CD4-positive, alpha-beta T cell treated with Interleukin-15 for 1 hour (primary cell): Measurements from ENCODE around the gene SLC12A7.

Experiments used
- DNase-seq: peaks from one replicate; pipeline ENCODE4 v3.0.0-alpha.2; 2020

SLC12A7 gene

DNA sequence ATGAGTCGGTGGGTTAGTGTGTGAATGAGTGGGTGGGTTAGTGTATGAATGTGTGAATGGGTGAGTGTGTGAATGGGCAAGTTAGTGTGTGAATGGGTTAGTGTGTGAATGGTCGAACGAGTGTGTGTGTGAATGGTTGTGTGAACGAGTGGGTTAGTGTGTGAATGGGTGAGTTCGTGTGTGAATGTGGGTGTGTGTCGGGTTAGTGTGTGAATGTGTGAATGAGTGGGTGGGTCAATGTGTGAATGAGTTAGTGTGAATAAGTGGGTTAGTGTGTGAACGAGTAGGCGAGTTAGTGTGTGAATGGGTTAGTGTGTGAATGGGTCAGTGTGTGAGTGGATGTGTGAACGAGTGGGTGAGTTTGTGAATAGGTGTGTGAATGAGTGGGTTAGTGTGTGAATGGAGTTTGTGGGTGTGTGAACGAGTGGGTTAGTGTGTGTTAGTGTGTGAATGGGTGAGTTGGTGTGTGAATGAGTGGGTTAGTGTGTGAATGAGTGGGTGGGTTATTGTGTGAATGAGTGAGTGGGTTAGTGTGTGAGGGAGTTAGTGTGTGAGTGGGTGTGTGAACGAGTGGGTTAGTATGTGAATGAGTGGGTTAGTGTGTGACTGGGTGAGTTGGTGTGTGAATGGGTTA lies 64.4 kb downstream of the SLC12A7 start:
- no peak for DNase-seq

DNA sequence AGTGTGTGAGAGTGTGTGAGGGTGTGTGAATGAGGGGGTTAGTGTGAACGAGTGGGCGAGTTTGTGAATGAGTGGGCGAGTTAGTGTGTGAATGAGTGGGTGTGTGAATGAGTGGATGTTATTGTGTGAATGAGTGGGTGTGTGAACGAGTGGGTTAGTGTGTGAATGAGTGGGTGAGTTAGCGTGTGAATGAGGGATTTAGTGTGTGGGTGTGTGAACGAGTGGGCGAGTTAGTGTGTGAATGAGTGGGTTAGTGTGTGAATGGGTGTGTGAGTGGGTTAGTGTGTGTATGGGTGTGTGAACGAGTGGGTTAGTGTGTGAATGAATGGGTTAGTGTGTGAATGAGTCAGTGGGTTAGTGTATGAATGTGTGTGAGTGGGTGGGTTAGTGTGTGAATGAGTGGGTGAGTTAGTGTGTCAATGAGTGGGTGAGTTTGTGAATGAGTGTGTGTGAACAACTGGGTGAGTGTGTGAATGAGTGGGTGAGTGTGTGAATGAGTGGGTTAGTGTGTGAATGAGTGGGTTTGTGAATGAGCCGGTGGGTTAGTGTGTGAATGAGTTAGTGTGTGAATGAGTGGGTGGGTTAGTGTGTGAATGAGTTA lies 65.8 kb downstream of the SLC12A7 start:
- no peak for DNase-seq

- no peak for DNase-seq
These were observed 67.7 kb downstream of the SLC12A7 start for GRCh38 chr5:1044117-1044516.

GRCh38 chr5:1043327-1043726 lies 68.5 kb downstream of the SLC12A7 start:
- DNase-seq = no peak

- DNase-seq = no peak
These were observed 69.2 kb downstream of the SLC12A7 start for GRCh38 chr5:1042626-1043025.

DNA sequence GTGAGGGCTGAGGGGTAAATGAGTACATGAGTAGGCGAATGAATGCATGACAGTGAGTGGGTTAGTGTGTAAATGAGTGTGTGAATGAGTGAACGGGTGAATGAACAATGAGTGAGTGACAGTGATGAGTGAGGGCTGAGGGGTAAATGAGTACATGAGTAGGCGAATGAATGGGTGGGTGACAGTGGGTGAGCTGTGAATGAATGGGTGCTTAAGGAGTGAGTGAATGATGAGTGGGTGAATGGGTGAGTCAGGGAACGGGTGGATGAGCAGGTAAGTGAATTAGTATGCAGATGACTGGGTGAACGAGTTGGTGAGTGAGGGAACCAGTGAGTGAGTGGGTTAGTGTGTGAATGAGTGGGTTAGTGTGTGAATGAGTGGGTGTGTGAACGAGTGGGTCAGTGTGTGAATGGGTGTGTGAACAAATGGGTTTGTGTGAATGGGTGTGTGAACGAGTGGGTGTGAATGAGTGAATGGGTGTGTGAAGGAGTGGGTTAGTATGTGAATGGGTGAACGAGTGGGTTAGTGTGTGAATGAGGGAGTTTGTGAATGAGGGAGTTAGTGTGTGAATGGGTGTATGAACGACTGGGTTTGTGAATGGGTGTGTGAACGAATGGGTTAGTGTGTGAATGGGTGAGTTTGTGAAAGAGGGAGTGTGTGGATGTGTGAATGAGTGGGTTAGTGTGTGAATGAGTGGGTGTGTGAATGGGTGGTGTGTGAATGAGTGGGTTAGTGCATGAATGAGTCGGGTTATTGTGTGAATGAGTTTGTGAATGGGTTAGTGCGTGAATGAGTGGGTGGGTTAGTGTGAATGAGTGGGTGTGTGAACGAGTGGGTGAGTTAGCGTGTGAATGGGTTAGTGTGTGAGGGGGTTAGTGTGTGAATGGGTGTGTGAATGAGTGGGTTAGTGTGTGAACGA lies 70.4 kb downstream of the SLC12A7 start:
- DNase-seq = no peak

- DNase-seq = no peak
These were observed 71.3 kb downstream of the SLC12A7 start for GRCh38 chr5:1040571-1040970.

- no peak for DNase-seq
These were observed 72.1 kb downstream of the SLC12A7 start for GRCh38 chr5:1039706-1040260.

DNA sequence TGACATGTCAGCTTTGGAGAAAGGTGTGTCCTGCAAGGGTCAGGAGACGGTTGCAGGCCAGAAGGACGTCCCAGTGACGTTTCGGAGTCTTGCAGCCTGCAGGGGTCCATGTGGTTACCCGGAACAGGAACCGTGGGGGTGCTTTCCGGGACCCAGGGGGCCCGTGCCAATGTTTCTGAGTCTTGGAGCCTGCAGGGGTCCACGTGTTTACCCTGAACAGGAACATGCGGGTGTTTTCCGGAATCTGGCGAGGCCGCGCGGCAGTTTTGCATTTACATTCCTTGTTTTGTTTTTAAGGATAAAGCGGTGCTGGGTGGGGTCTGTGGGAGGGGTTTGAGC lies 72.7 kb downstream of the SLC12A7 start:
- no peak for DNase-seq

- DNase-seq = no peak
These were observed 73.2 kb downstream of the SLC12A7 start for GRCh38 chr5:1038417-1039209.

DNA sequence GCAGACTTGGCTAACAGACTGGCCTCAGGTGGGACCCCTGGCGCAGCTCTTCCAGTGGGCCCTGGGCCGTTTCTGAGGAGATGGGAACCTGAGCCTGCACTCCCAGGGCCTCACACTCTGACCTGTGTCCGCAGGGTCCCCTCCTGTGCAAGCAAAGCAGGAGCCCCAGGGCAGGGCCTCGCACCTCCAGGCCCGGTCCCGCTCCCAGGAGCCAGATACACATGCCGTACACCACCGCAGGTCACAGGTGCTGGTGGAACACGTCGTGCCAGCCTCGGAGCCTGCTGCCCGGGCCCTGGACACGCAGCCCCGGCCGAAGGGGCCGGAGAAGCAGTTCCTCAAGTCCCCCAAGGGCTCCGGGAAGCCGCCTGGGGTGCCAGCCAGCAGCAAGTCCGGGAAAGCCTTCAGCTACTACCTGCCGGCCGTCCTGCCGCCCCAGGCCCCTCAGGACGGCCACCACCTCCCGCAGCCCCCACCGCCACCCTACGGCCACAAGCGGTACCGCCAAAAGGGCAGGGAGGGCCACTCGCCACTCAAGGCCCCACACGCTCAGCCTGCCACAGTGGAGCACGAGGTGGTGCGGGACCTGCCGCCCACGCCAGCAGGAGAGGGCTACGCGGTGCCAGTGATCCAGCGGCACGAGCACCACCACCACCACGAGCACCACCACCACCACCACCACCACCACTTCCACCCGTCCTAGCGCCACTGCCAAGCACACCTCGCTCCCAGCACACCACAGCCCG lies 74.0 kb downstream of the SLC12A7 start:
- DNase-seq = no peak

- DNase-seq = no peak
These were observed 74.7 kb downstream of the SLC12A7 start for GRCh38 chr5:1037123-1037670.

- DNase-seq = no peak
These were observed 75.2 kb downstream of the SLC12A7 start for GRCh38 chr5:1036504-1037122.

DNA sequence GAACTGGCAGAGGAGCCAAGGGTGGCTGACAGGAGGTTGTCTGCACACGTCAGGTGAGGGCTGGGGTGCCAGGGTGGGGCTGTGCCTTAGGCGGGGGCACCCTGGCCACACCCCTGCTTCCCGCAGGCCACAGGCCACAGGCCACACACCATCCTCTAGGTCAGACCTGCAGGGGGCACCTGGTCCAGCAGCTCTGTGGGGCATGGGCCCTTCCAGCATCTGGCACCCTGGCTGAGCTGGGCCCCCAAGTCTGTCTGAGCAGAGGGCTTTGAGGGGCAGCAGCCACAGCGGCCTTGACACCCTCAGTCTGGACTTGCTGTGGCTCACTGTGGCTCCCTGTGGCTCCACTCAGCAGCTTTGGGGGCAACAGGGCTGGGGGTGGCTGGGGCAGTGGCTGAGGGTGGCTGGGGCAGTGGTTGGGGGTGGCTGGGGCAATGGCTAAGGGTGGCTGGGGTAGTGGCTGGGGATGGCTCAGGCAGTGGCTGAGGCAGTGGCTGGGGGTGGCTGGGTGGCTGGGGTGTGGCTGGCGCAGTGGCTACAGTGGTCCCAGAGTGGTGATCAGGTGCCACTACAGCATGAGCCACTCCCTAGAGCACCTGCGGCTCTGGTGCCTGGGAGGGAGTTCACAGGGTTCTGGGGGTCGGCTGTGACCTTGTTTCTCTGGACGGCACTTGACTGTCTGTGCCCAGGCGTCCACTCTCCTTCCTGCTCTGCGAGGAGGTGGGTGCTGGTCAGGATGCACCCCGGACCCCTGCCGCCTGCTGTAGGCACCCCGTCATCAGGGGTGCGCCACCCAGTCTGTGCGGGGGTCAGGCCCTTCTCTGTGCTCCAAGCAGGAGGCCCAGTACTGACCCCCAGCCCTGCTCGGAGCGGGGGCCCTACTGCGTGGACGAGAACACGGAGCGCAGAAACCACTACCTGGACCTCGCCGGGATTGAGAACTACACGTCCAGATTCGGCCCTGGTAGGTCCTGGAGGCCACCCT lies 76.2 kb downstream of the SLC12A7 start:
- DNase-seq = no peak

GRCh38 chr5:1034986-1035385 lies 76.9 kb downstream of the SLC12A7 start:
- no peak for DNase-seq

- no peak for DNase-seq
These were observed 77.4 kb downstream of the SLC12A7 start for GRCh38 chr5:1034421-1034905.

DNA sequence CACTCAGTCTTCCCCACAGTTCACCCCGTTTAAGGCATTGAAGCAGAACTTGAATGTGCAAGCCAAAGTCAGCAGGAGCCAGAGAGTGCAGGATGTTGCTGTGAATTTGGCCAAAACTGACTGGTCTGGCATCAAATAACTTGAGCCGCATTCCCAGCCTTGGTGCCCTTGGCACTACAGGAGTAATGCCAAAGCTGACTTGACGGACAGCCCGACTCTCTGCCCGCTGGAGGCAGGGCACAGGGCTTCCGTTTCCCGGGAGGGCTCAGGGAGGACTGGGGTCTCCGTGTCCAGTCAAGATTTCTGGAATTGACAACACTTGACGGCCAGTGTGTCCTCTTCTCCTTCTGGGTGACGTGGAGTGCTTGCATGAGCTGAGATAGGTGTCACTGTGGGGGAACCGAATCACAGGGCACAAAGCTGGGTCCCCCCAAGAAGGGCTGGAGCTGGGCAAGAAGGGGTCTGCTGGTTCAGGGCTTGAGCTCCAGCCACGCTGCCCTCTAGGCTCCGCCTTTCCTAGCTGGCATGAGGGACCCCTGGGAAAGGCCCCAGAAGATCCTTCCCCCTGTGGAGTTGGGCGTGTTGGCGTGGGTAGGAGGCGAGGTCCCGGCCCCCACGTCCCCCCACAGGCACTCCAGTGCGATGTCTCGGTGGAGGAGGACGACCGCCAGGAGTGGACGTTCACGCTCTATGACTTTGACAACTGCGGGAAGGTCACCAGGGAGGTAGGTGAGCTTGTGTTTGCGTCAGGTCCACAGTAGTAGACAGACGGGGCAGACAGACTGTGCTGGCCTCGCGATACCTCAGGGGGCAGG lies 78.0 kb downstream of the SLC12A7 start:
- no peak for DNase-seq

- no peak for DNase-seq
These were observed 78.7 kb downstream of the SLC12A7 start for GRCh38 chr5:1033178-1033577.

- no peak for DNase-seq
These were observed 79.3 kb downstream of the SLC12A7 start for GRCh38 chr5:1032551-1033027.
